Measurements from ENCODE around the gene PARP9. TPM values are rescaled to one million over a fixed set of nuclear protein-coding genes. Genes with fewer than 3 reads are reported as not detected.
A peak's percentile ranks its signal among the peaks of the same experiment; 100 is the strongest.

The PARP9 gene
- 10 to 100 TPM; 28.8 to 38.1 TPM for total RNA-seq

- DNase-seq (peak; percentile 84), ATAC-seq (replicated peaks in 1 of 2) (peak; percentile 90 to 92)
- Mint-ChIP-seq H3K4me1 (ENCODE audit: low read depth) (peaks cover 82% of the 10 kb centered on the region), H3K27ac (peak within 1 kb of the TSS; percentile 97), H3K9me3 (no peaks in the 10 kb centered on the region), H3K27me3 (ENCODE audit: low read depth) (no peaks in the 10 kb centered on the region), H3K36me3 (ENCODE audit: insufficient read depth in 2 of 2) (peaks cover 10 to 27% of the 10 kb centered on the region in 2 donors), H3K4me3 (peak within 1 kb of the TSS; percentile 88 to 98)
Observed at GRCh38 chr3:122564155-122564912, at the start of gene PARP9, which contains the start of gene DTX3L. Gene PARP9, minus strand, starts transcription at chr3:122564300. Its CDS starts 4,680 bp downstream, at chr3:122559620. Gene DTX3L, plus strand, starts transcription at chr3:122564338. Its CDS starts 89 bp downstream, at chr3:122564427.

- peaks cover 7 to 29% of the 10 kb centered on the region in 2 donors for H3K36me3 Mint-ChIP-seq (ENCODE audit: insufficient read depth in 2 of 2)
- H3K27me3 Mint-ChIP-seq (ENCODE audit: low read depth): no peaks in the 10 kb centered on the region
- no peak overlapping the region for H3K27ac Mint-ChIP-seq
- DNase-seq (no peak), ATAC-seq (replicated peaks in 1 of 2) (no peak)
- no peak overlapping the region for H3K4me3 Mint-ChIP-seq
- peaks cover 26% of the 10 kb centered on the region for H3K4me1 Mint-ChIP-seq (ENCODE audit: low read depth)
- peaks cover 3 to 7% of the 10 kb centered on the region in 2 donors for H3K9me3 Mint-ChIP-seq
Observed at GRCh38 chr3:122612696-122613095, 48.6 kb upstream of the PARP9 start.

DNA sequence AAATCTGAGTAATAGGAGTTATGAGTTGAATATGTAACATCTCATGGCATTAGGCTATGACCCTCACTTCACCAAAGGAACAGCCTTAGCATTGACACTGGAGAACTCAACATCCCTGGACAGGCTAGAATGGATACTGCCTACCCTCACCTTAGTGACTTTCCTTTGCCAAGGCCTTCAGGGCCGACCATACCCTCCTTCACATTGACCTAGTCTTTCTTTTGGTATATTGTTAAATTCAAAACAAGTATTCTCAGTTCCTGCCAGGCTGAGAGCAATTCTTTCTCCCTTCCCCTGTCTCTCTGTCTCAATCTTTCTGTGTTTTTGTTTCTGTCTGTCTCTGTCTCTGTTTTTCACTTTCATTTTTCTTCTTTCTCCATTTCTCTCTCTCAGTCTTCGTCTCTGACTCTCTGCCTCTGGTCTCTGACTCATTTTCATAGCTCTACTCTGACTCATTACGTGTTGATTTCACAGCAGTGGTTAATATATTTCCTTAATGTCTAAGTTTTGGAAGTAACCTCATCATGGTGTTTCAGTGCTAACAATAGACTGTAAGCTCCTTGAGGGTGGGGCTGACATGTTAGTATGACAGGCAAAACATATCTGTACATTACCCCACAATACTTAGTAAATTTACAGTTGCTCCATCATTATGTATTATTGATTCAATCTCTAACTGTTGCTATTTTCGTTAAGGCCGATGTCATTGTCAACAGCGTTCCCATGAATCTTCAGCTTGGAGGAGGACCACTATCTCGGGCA is 45.9 kb upstream of the PARP9 start:
- Mint-ChIP-seq H3K27me3 (ENCODE audit: low read depth) (no peaks in the 10 kb centered on the region), H3K9me3 (peaks cover 3 to 7% of the 10 kb centered on the region in 2 donors), H3K27ac (peak overlapping the region; percentile 86), H3K36me3 (ENCODE audit: insufficient read depth in 2 of 2) (peaks cover 8 to 28% of the 10 kb centered on the region in 2 donors), H3K4me1 (ENCODE audit: low read depth) (peaks cover 26% of the 10 kb centered on the region), H3K4me3 (peak overlapping the region; percentile 45 to 62)
- DNase-seq (peak; percentile 30 to 41), ATAC-seq (replicated peaks in 1 of 2) (peak; percentile 93 to 94)

GRCh38 chr3:122608916-122609315 is 44.8 kb upstream of the PARP9 start:
- no peak overlapping the region for H3K27ac Mint-ChIP-seq
- H3K36me3 Mint-ChIP-seq (ENCODE audit: insufficient read depth in 2 of 2): peaks cover 8 to 28% of the 10 kb centered on the region in 2 donors
- DNase-seq: no peak

GRCh38 chr3:122606330-122606729 is 42.2 kb upstream of the PARP9 start:
- Mint-ChIP-seq H3K27me3 (ENCODE audit: low read depth) (no peaks in the 10 kb centered on the region), H3K9me3 (peaks cover 3% of the 10 kb centered on the region in 2 donors), H3K36me3 (ENCODE audit: insufficient read depth in 2 of 2) (peaks cover 8 to 10% of the 10 kb centered on the region in 2 donors)

More at GRCh38 chr3:122608916-122609315, 44.8 kb upstream of the PARP9 start:
- H3K27me3 Mint-ChIP-seq (ENCODE audit: low read depth): no peaks in the 10 kb centered on the region
- peaks cover 26% of the 10 kb centered on the region for H3K4me1 Mint-ChIP-seq (ENCODE audit: low read depth)
- peaks cover 3 to 7% of the 10 kb centered on the region in 2 donors for H3K9me3 Mint-ChIP-seq
- ATAC-seq (replicated peaks in 1 of 2): no peak
- H3K4me3 Mint-ChIP-seq: peak overlapping the region; percentile 21 to 63

DNA sequence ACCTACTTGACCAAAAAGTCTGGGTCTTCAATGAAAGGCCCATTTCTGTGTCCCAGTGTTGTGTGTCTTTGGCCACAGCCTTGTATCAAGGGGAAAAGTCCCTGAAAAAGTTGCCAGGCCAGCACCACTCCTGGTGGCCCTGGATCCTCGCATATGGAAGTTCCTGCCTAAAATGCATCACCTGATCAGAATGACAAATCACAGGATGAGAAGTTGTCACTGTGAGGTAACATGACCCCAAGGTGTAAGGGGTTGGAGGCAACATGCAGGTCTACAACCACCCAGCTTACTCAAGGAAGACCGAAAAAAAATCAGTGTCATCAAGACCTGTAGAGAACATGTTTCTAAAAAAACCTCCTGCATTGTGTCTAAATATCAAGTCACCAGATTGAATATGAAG is 39.0 kb upstream of the PARP9 start:
- H3K9me3 Mint-ChIP-seq: no peaks in the 10 kb centered on the region
- H3K4me3 Mint-ChIP-seq: no peak overlapping the region
- no peaks in the 10 kb centered on the region for H3K27me3 Mint-ChIP-seq (ENCODE audit: low read depth)
- peak overlapping the region; percentile 22 for H3K27ac Mint-ChIP-seq
- no peak for ATAC-seq (replicated peaks in 1 of 2)
- DNase-seq: no peak
- no peaks in the 10 kb centered on the region for H3K4me1 Mint-ChIP-seq (ENCODE audit: low read depth)
- peaks cover 0 to 2% of the 10 kb centered on the region in 2 donors for H3K36me3 Mint-ChIP-seq (ENCODE audit: insufficient read depth in 2 of 2)

More at GRCh38 chr3:122606330-122606729, 42.2 kb upstream of the PARP9 start:
- peaks cover 20% of the 10 kb centered on the region for H3K4me1 Mint-ChIP-seq (ENCODE audit: low read depth)
- H3K27ac Mint-ChIP-seq: no peak overlapping the region
- no peak for DNase-seq
- H3K4me3 Mint-ChIP-seq: no peak overlapping the region
- no peak for ATAC-seq (replicated peaks in 1 of 2)

DNA sequence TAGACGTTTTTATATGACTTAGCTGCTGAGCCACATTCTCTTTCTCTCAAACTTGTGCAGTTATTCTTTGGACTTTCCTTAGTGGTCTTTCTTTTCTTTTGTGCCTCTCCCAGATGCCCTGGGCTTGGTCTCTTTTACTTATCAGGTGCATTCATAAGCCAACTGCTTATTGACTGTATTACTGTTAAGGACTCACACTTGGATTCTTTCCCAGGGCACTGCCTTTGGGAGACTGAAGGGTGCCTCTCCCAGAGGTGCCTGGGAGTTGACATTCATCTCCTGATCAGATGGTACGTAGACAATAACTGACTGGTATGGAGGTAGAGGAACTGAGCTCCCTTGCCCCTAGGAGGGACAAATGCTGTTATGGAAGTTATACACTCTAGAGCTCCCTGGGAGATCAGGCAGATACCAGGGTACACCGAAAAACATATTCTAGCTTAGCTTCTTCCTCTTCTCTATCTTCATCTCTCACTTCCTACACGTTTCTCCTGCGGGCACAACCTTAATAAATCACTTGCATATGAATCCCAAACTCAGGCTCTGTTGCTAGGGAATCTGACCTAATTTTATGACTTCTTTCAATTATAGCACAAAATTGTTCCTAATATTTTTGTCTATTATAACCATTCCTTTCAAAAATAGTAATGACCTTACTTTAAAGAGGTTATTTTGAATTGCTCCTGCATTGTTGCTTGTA is 38.1 kb upstream of the PARP9 start:
- no peaks in the 10 kb centered on the region for H3K4me1 Mint-ChIP-seq (ENCODE audit: low read depth)

GRCh38 chr3:122598556-122598955 is 34.5 kb upstream of the PARP9 start:
- ATAC-seq (replicated peaks in 1 of 2) (no peak), DNase-seq (no peak)
- H3K27me3 Mint-ChIP-seq (ENCODE audit: low read depth): no peaks in the 10 kb centered on the region
- peaks cover 1 to 2% of the 10 kb centered on the region in 2 donors for H3K9me3 Mint-ChIP-seq
- no peak overlapping the region for H3K4me3 Mint-ChIP-seq
- no peaks in the 10 kb centered on the region for H3K4me1 Mint-ChIP-seq (ENCODE audit: low read depth)
- peaks cover 0 to 2% of the 10 kb centered on the region in 2 donors for H3K36me3 Mint-ChIP-seq (ENCODE audit: insufficient read depth in 2 of 2)
- no peak overlapping the region for H3K27ac Mint-ChIP-seq

More for the DNA sequence above, 38.1 kb upstream of the PARP9 start:
- Mint-ChIP-seq H3K4me3 (no peak overlapping the region), H3K9me3 (no peaks in the 10 kb centered on the region), H3K36me3 (ENCODE audit: insufficient read depth in 2 of 2) (no peaks in the 10 kb centered on the region), H3K27me3 (ENCODE audit: low read depth) (no peaks in the 10 kb centered on the region), H3K27ac (no peak overlapping the region)
- ATAC-seq (replicated peaks in 1 of 2): no peak
- no peak for DNase-seq

DNA sequence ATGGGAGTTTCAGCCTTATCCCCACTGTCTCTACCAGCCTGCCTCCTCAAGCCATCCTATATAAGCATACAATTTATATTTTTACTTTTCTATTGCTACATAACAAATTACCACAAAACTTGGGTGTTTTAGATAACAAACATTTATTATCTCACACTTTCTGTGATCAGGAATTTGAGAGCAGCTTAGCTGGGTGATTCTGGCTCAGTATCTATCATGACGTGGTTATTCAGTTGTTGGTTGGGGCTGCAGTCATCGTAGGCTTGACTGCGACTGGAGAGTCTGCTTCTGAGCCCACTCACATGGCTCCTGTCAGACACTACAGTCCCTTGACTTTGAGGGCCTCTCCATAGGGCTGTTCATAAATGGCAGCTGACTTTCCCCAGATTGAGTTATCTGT is 34.1 kb upstream of the PARP9 start:
- Mint-ChIP-seq H3K4me1 (ENCODE audit: low read depth) (no peaks in the 10 kb centered on the region), H3K27me3 (ENCODE audit: low read depth) (no peaks in the 10 kb centered on the region), H3K27ac (no peak overlapping the region), H3K36me3 (ENCODE audit: insufficient read depth in 2 of 2) (peaks cover 0 to 2% of the 10 kb centered on the region in 2 donors), H3K4me3 (no peak overlapping the region), H3K9me3 (peaks cover 1 to 2% of the 10 kb centered on the region in 2 donors)
- DNase-seq (no peak), ATAC-seq (replicated peaks in 1 of 2) (no peak)

GRCh38 chr3:122594025-122594424 is 29.9 kb upstream of the PARP9 start:
- no peak overlapping the region for H3K4me3 Mint-ChIP-seq
- ATAC-seq (replicated peaks in 1 of 2) (no peak), DNase-seq (no peak)

DNA sequence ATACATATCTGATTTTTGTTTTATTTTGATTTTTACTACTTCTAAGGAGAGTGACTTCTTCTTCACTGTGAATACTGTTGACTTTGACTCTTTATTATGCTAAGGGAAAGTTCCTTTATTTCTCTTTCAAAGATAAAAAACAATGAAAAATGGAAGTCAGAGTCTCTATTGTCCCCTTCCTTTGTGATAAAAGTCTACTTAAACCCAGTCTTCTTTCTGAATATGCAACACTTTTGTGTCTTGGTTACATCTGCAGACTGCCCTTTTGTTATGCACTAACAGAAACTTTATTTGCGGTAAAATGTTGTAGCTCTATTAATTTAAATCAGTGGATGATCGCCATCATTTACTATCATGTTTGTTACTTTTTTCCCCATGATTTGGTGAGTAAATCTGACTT is 26.5 kb upstream of the PARP9 start:
- no peaks in the 10 kb centered on the region for H3K9me3 Mint-ChIP-seq
- no peak overlapping the region for H3K4me3 Mint-ChIP-seq
- H3K36me3 Mint-ChIP-seq (ENCODE audit: insufficient read depth in 2 of 2): no peaks in the 10 kb centered on the region
- no peak for ATAC-seq (replicated peaks in 1 of 2)
- H3K27ac Mint-ChIP-seq: no peak overlapping the region
- DNase-seq: no peak
- H3K4me1 Mint-ChIP-seq (ENCODE audit: low read depth): peaks cover 32% of the 10 kb centered on the region
- H3K27me3 Mint-ChIP-seq (ENCODE audit: low read depth): no peaks in the 10 kb centered on the region

More at GRCh38 chr3:122594025-122594424, 29.9 kb upstream of the PARP9 start:
- peaks cover 0 to 2% of the 10 kb centered on the region in 2 donors for H3K36me3 Mint-ChIP-seq (ENCODE audit: insufficient read depth in 2 of 2)
- no peaks in the 10 kb centered on the region for H3K27me3 Mint-ChIP-seq (ENCODE audit: low read depth)
- H3K4me1 Mint-ChIP-seq (ENCODE audit: low read depth): peaks cover 14% of the 10 kb centered on the region
- H3K9me3 Mint-ChIP-seq: peaks cover 1 to 2% of the 10 kb centered on the region in 2 donors
- no peak overlapping the region for H3K27ac Mint-ChIP-seq

DNA sequence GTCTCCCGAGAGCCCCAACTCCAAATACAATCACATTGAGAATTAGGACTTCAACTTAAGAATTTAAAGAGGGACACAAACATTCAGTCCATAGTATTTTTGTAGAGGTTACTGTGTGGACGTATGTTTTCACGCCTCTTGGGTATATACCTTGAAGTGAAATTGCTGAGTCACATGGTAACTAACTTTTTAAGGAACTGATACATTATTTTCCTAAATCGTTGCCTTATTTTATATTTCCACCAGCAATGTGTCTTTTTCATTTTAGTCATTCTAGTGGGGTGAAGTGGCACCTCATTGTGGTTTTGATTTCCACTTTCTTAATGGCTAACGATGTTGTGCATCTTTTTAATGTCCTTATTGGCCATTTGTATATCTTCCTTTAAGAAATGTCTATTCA is 25.2 kb upstream of the PARP9 start:
- DNase-seq: no peak
- H3K27ac Mint-ChIP-seq: no peak overlapping the region
- no peak for ATAC-seq (replicated peaks in 1 of 2)
- no peaks in the 10 kb centered on the region for H3K9me3 Mint-ChIP-seq
- peaks cover 40% of the 10 kb centered on the region for H3K4me1 Mint-ChIP-seq (ENCODE audit: low read depth)
- no peaks in the 10 kb centered on the region for H3K27me3 Mint-ChIP-seq (ENCODE audit: low read depth)
- H3K4me3 Mint-ChIP-seq: no peak overlapping the region
- H3K36me3 Mint-ChIP-seq (ENCODE audit: insufficient read depth in 2 of 2): no peaks in the 10 kb centered on the region

Data from activated T-cell treated with anti-CD3 and anti-CD28 coated beads, Interleukin-2, amount 50 U/mL, for 72 hours (primary cell).